ENCODE measurements around the gene CLSTN1.

GRCh38 chr1:9710037-9710436 is 113.7 kb downstream of the CLSTN1 start:
- no peak for TF ChIP-seq CTCF (IDR thresholded peaks at IDR 0.05)
- TF ChIP-seq EZH2phosphoT487 (IDR thresholded peaks at IDR 0.05) = no peak

All from neural progenitor cell (in vitro differentiated cells).